Uterus (tissue), 2 donors: ENCODE measurements around the gene RRP1.
A peak's percentile ranks its signal among the peaks of the same experiment; 100 is the strongest.

Source experiments
- CTCF ChIP-seq, 4 experiments: fragments of 200-600 bp in 2 of 4; fragments of 450-650 bp in 2 of 4; sonication (generic) in 2 of 4; IDR thresholded peaks; one replicate each; pipeline ENCODE4 v1.5.1; 2016 to 2019; ENCODE audit warnings: antibody characterized with exemption in 4 of 4, mild to moderate bottlenecking in 2 of 4, moderate library complexity in 1 of 4
- POLR2A ChIP-seq, 2 donors: fragments of 450-650 bp; IDR thresholded peaks; one replicate each; pipeline ENCODE4 v1.6.1; 2016; ENCODE audit warnings: antibody characterized with exemption in 2 of 2, mild to moderate bottlenecking in 1 of 2, moderate library complexity in 1 of 2

GRCh38 chr21:43740497-43741156, 48.8 kb upstream of the RRP1 start:
- peak in 1 of 2 donors; percentile 17 for TF ChIP-seq POLR2A (IDR thresholded peaks at IDR 0.05)
- no peak for TF ChIP-seq CTCF (IDR thresholded peaks at IDR 0.05)
